ENCODE data around the gene TTC23. TPM values are rescaled to one million over a fixed set of nuclear protein-coding genes. Genes with fewer than 3 reads are reported as not detected.
"Not testable (repeated sequence)": the region's sequence is repeated elsewhere in the genome, so short reads cannot be mapped to it uniquely, and the experiment has no call there.

Gene TTC23
- total RNA-seq, 4 donors from 2014 or later = 12.1 to 27.7 (median 21.5) TPM

DNA sequence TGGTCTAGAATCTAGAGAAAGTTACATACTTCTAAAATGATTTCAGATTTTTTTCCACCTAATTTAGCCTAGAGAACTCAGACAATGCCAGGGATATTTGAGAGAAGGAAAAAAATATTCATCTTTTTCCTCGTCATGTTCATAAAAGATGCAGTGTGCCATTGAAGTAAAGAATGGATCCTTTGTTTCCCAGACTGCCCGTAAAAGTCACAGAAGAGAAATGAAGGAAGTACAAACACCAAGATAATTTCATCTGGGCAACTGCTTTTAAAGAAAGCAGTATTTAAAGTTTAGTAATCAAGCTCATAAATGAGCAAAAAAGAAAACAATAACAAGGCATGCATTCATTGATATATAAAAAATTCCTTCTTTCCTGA, 47.2 kb downstream of the TTC23 start:
- peaks cover 0 to 31% (median 0%) of the 10 kb centered on the region in 3 donors for H3K36me3 ChIP-seq
- WGBS, 2 donors = 60 to 80% methylated on average over 2 of the region's 2 CpGs
- H3K27ac ChIP-seq = no peak overlapping the region
- intact Hi-C loops (cut with DNase I) = no loop called here
- no peak overlapping the region for H3K4me3 ChIP-seq
- no peaks in the 10 kb centered on the region for H3K9me3 ChIP-seq
- no peak for DNase-seq
- H3K4me1 ChIP-seq = no peaks in the 10 kb centered on the region
- TF ChIP-seq POLR2A (IDR thresholded peaks at IDR 0.05) = no peak
- TF ChIP-seq, protein P1, sequence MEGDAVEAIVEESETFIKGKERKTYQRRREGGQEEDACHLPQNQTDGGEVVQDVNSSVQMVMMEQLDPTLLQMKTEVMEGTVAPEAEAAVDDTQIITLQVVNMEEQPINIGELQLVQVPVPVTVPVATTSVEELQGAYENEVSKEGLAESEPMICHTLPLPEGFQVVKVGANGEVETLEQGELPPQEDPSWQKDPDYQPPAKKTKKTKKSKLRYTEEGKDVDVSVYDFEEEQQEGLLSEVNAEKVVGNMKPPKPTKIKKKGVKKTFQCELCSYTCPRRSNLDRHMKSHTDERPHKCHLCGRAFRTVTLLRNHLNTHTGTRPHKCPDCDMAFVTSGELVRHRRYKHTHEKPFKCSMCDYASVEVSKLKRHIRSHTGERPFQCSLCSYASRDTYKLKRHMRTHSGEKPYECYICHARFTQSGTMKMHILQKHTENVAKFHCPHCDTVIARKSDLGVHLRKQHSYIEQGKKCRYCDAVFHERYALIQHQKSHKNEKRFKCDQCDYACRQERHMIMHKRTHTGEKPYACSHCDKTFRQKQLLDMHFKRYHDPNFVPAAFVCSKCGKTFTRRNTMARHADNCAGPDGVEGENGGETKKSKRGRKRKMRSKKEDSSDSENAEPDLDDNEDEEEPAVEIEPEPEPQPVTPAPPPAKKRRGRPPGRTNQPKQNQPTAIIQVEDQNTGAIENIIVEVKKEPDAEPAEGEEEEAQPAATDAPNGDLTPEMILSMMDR (IDR thresholded peaks at IDR 0.05) = no peak
- H3K27me3 ChIP-seq = no peaks in the 10 kb centered on the region

DNA sequence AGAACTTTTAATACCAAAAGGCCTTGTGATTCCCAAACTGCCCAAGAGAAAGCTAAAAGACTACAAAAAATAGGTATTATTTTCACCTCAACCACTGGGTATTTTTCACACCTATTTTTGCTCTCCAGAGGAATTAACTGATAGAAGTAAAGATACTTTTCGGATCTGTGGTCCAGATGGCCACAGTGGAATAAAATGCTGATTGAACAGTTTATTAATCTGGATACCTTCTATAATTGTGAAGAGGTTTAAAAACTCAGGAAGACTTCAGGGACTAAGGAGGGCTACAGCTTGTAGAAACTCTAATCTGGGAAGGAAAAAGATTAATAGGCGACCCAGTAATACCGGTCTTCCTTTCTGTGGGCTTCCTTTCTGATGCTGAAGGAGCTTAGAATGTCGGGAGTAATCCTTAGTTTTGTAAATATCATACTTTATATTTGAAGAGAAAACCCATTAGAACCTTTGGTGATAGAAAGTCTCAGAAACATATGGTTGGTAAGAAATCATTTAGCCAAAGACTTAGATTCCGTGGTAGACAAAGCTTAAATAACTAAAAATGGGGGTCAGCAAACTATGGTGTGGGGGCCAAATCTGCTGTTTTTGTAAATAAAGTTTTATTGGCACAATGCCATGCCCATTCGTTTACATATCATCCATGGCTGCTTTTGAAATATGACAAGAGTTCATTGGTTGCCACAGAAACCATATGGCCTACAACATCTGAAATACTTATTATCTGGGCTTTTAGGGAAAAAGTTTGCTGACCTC, 47.8 kb downstream of the TTC23 start:
- no peak for DNase-seq
- no peak overlapping the region for H3K4me3 ChIP-seq
- intact Hi-C loops (cut with DNase I) = no loop called here
- no peak overlapping the region for H3K27ac ChIP-seq
- WGBS, 2 donors = 70 to 79% methylated on average over 6 of the region's 6 CpGs
- no peak for TF ChIP-seq POLR2A (IDR thresholded peaks at IDR 0.05)
- TF ChIP-seq, protein P1 (IDR thresholded peaks at IDR 0.05) = no peak
- peaks cover 0 to 37% (median 0%) of the 10 kb centered on the region in 3 donors for H3K36me3 ChIP-seq
- no peaks in the 10 kb centered on the region for H3K27me3 ChIP-seq
- H3K4me1 ChIP-seq = no peaks in the 10 kb centered on the region
- H3K9me3 ChIP-seq = no peaks in the 10 kb centered on the region

DNA sequence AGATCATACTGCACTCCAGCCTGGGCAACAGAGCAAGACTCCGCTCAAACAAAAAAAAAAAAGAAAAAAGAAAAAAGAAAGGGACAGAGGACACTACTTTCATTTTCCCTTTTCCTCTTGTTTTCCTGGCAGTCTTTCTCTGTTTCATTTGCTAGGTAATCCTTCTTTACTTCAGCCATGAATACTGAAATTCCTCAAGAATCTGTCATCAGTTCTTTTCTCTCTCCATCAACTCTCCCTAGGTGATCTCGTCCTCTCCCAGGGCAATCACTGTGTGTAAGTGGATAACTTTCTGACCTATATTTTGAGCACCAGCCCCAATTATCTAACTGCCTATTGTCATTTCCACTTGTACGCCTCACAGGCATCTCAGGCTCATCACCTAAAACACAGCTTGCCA, 51.5 kb downstream of the TTC23 start:
- 78 to 83% methylated on average over 3 of the region's 3 CpGs for WGBS, 2 donors
- no peak overlapping the region for H3K4me3 ChIP-seq
- H3K4me1 ChIP-seq = no peaks in the 10 kb centered on the region
- H3K9me3 ChIP-seq = no peaks in the 10 kb centered on the region
- TF ChIP-seq, protein P1 (IDR thresholded peaks at IDR 0.05) = no peak
- TF ChIP-seq POLR2A (IDR thresholded peaks at IDR 0.05) = no peak
- no peak overlapping the region for H3K27ac ChIP-seq
- DNase-seq = no peak
- peaks cover 0 to 65% (median 0%) of the 10 kb centered on the region in 3 donors for H3K36me3 ChIP-seq
- H3K27me3 ChIP-seq = no peaks in the 10 kb centered on the region
- intact Hi-C loops (cut with DNase I) = no loop called here

DNA sequence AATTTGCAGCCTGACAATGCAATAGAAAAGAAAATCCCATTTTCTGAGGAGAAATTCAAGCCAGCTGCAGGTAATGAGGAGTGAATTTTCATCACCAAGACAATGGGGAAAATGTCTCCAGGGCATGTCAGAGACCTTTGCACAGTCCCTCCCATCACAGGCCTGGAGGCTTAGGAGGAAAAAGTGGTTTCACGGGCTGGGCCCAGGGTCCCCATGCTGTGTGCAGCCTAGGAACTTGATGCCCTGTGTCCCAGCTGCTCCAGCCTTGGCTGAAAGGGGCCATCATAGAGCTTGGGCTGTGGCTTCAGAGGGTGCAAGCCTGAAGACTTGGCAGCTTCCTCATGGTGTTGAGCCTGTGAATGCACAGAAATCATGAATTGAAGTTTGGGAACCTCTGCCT, 57.2 kb downstream of the TTC23 start:
- H3K4me3 ChIP-seq; H3K27me3 ChIP-seq; H3K27ac ChIP-seq; H3K9me3 ChIP-seq; intact Hi-C loops (cut with DNase I); DNase-seq; H3K4me1 ChIP-seq: not testable (repeated sequence)
- 100% methylated on average over 1 of the region's 1 CpG for WGBS, 2 donors
- H3K36me3 ChIP-seq = peaks cover 0 to 66% (median 8%) of the 10 kb centered on the region in 3 donors

DNA sequence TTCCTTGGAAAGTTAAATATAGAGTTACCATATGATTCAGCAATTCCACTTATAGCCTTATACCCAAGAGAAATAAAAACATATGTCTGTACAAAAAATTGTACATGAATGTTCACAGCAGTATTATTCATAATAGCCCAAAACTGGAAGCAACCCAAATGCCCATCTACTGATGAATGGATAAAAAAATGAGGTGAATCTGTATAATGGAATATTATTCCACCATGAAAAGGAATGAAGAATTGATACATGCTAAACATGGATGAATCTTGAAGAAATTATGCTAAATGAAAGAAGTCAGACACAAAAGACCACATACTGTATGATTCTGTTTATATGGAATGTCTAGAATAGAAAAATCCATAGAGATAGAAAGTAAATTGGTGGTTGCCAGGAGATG, 61.4 kb downstream of the TTC23 start:
- Histone ChIP-seq H3K27ac (no peak overlapping the region), H3K36me3 (peaks cover 0 to 54% (median 8%) of the 10 kb centered on the region in 3 donors), H3K4me3 (no peak overlapping the region), H3K27me3 (no peaks in the 10 kb centered on the region), H3K4me1 (no peaks in the 10 kb centered on the region), H3K9me3 (no peaks in the 10 kb centered on the region)
- intact Hi-C loops (cut with DNase I) = no loop called here
- TF ChIP-seq, protein P1 (IDR thresholded peaks at IDR 0.05) = no peak
- TF ChIP-seq POLR2A (IDR thresholded peaks at IDR 0.05) = no peak
- DNase-seq = no peak

Data from esophagus squamous epithelium (tissue), 5 donors.